Measurements from ENCODE around the gene HPSE2.

DNA sequence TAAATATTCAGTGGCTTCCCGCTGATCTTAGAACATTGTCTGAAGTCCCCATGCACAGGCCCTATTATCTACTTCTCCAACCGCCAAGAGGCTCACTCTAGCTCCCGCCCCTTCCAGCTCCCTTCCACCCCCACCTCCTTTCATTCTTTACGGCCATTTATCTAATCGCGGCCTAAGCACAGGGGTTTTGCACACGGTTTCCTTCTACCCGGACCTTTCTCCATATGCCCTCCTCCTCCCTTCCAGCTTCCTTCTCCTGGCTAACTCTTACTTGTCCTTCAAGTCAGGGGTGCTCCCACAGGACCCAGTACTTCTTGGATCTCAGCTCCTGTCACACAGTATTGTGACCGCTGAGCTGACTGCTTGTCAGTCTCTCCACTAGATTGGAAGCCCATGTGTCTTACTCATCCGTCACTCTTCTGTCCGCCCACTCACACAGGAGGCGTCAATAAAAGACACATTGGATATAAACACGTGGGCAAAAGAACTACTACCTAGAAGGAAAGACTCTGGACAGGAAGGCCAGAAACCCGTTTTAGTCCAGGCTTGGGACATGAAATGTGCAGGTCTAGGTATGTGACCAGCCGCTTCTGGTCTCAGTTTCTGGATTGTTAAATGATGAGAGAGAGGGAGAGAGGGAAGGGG is 768.7 kb downstream of the HPSE2 start:
- TF ChIP-seq GATA3 (IDR thresholded peaks at IDR 0.05; ENCODE audit: low read depth, low read length) = no peak
- no peak for TF ChIP-seq GATA2 (IDR thresholded peaks at IDR 0.05; ENCODE audit: low read depth, low read length)

Measured in SH-SY5Y (cell line).